ENCODE results near the gene GRIP1.

- TF ChIP-seq, protein P1, sequence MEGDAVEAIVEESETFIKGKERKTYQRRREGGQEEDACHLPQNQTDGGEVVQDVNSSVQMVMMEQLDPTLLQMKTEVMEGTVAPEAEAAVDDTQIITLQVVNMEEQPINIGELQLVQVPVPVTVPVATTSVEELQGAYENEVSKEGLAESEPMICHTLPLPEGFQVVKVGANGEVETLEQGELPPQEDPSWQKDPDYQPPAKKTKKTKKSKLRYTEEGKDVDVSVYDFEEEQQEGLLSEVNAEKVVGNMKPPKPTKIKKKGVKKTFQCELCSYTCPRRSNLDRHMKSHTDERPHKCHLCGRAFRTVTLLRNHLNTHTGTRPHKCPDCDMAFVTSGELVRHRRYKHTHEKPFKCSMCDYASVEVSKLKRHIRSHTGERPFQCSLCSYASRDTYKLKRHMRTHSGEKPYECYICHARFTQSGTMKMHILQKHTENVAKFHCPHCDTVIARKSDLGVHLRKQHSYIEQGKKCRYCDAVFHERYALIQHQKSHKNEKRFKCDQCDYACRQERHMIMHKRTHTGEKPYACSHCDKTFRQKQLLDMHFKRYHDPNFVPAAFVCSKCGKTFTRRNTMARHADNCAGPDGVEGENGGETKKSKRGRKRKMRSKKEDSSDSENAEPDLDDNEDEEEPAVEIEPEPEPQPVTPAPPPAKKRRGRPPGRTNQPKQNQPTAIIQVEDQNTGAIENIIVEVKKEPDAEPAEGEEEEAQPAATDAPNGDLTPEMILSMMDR (IDR thresholded peaks at IDR 0.05), result no peak
- no peak for TF ChIP-seq POLR2A (IDR thresholded peaks at IDR 0.05)
These were observed 311.7 kb downstream of the GRIP1 start for GRCh38 chr12:66367015-66367667.

All from vagina (tissue), 2 donors.